Measurements from ENCODE around the gene GP9. TPM values are rescaled to one million over a fixed set of nuclear protein-coding genes. Genes with fewer than 3 reads are reported as not detected.

The GP9 gene
- not detected in 2 replicates for total RNA-seq
- long read RNA-seq, result 0 reads

- no peak within 1 kb of the TSS for H3K4me3 Mint-ChIP-seq
- DNase-seq (ENCODE audit: low read depth, low spot score), result no peak
- no peak within 1 kb of the TSS for H3K27ac Mint-ChIP-seq (ENCODE audit: unreplicated experiment)
- H3K4me1 Mint-ChIP-seq, result no peaks in the 10 kb centered on the region
- TF ChIP-seq, protein P1, sequence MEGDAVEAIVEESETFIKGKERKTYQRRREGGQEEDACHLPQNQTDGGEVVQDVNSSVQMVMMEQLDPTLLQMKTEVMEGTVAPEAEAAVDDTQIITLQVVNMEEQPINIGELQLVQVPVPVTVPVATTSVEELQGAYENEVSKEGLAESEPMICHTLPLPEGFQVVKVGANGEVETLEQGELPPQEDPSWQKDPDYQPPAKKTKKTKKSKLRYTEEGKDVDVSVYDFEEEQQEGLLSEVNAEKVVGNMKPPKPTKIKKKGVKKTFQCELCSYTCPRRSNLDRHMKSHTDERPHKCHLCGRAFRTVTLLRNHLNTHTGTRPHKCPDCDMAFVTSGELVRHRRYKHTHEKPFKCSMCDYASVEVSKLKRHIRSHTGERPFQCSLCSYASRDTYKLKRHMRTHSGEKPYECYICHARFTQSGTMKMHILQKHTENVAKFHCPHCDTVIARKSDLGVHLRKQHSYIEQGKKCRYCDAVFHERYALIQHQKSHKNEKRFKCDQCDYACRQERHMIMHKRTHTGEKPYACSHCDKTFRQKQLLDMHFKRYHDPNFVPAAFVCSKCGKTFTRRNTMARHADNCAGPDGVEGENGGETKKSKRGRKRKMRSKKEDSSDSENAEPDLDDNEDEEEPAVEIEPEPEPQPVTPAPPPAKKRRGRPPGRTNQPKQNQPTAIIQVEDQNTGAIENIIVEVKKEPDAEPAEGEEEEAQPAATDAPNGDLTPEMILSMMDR (conservative IDR thresholded peaks at IDR 0.05), result no peak
- H3K9me3 Mint-ChIP-seq, result no peaks in the 10 kb centered on the region
- H3K36me3 Mint-ChIP-seq (ENCODE audit: low read depth), result no peaks in the 10 kb centered on the region
- H3K27me3 Mint-ChIP-seq (ENCODE audit: low read depth), result no peaks in the 10 kb centered on the region
Observed at GRCh38 chr3:129060276-129061022, at the start of gene GP9. Gene GP9, plus strand, starts transcription at chr3:129060779. Its CDS starts 961 bp downstream, at chr3:129061740.

DNA sequence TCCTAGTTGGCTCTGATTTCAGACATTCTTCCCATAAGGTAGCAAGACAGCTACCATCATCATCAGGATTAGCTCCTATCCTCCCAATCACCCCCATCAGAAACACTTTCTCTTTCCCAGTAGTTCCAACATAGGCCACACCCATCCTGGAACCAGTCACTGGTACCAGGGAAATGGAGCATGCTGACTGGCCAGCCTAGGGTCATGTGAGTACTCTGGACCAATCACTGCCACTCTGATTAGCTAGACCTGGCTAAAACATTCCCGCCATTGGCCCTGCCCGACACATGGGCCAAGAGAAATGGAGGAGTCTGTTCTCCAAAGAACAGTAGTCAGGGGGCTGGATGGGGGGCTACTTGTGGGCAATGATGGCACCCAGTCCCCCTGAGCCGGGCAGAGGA lies 47.1 kb upstream of the GP9 start:
- DNase-seq (ENCODE audit: low read depth, low spot score), result no peak
- H3K4me3 Mint-ChIP-seq, result no peak overlapping the region
- H3K36me3 Mint-ChIP-seq (ENCODE audit: low read depth), result peaks cover 2% of the 10 kb centered on the region
- TF ChIP-seq, protein P1 (conservative IDR thresholded peaks at IDR 0.05), result no peak
- H3K4me1 Mint-ChIP-seq, result peaks cover 35% of the 10 kb centered on the region
- H3K27me3 Mint-ChIP-seq (ENCODE audit: low read depth), result no peaks in the 10 kb centered on the region
- H3K9me3 Mint-ChIP-seq, result no peaks in the 10 kb centered on the region
- no peak overlapping the region for H3K27ac Mint-ChIP-seq (ENCODE audit: unreplicated experiment)

GRCh38 chr3:129014148-129014547 lies 46.4 kb upstream of the GP9 start:
- DNase-seq (ENCODE audit: low read depth, low spot score), result no peak
- H3K36me3 Mint-ChIP-seq (ENCODE audit: low read depth), result peaks cover 2% of the 10 kb centered on the region
- peaks cover 35% of the 10 kb centered on the region for H3K4me1 Mint-ChIP-seq
- H3K27me3 Mint-ChIP-seq (ENCODE audit: low read depth), result no peaks in the 10 kb centered on the region
- TF ChIP-seq, protein P1 (conservative IDR thresholded peaks at IDR 0.05), result no peak
- no peak overlapping the region for H3K27ac Mint-ChIP-seq (ENCODE audit: unreplicated experiment)
- no peak overlapping the region for H3K4me3 Mint-ChIP-seq
- H3K9me3 Mint-ChIP-seq, result no peaks in the 10 kb centered on the region

GRCh38 chr3:129014793-129015345 lies 45.7 kb upstream of the GP9 start:
- H3K27ac Mint-ChIP-seq (ENCODE audit: unreplicated experiment), result peak overlapping the region; percentile 90
- H3K4me1 Mint-ChIP-seq, result peaks cover 35% of the 10 kb centered on the region
- TF ChIP-seq, protein P1 (conservative IDR thresholded peaks at IDR 0.05), result no peak
- no peak overlapping the region for H3K4me3 Mint-ChIP-seq
- peaks cover 2% of the 10 kb centered on the region for H3K36me3 Mint-ChIP-seq (ENCODE audit: low read depth)
- H3K27me3 Mint-ChIP-seq (ENCODE audit: low read depth), result no peaks in the 10 kb centered on the region
- H3K9me3 Mint-ChIP-seq, result no peaks in the 10 kb centered on the region
- no peak for DNase-seq (ENCODE audit: low read depth, low spot score)

- Mint-ChIP-seq H3K27ac (ENCODE audit: unreplicated experiment) (no peak overlapping the region), H3K27me3 (ENCODE audit: low read depth) (no peaks in the 10 kb centered on the region), H3K9me3 (no peaks in the 10 kb centered on the region), H3K4me1 (peaks cover 32% of the 10 kb centered on the region), H3K4me3 (no peak overlapping the region), H3K36me3 (ENCODE audit: low read depth) (peaks cover 2% of the 10 kb centered on the region)
- TF ChIP-seq, protein P1 (conservative IDR thresholded peaks at IDR 0.05), result no peak
- DNase-seq (ENCODE audit: low read depth, low spot score), result no peak
Observed at GRCh38 chr3:129015388-129016105, 45.0 kb upstream of the GP9 start.
